ENCODE data around the gene SLC66A2.

SLC66A2 gene

DNA sequence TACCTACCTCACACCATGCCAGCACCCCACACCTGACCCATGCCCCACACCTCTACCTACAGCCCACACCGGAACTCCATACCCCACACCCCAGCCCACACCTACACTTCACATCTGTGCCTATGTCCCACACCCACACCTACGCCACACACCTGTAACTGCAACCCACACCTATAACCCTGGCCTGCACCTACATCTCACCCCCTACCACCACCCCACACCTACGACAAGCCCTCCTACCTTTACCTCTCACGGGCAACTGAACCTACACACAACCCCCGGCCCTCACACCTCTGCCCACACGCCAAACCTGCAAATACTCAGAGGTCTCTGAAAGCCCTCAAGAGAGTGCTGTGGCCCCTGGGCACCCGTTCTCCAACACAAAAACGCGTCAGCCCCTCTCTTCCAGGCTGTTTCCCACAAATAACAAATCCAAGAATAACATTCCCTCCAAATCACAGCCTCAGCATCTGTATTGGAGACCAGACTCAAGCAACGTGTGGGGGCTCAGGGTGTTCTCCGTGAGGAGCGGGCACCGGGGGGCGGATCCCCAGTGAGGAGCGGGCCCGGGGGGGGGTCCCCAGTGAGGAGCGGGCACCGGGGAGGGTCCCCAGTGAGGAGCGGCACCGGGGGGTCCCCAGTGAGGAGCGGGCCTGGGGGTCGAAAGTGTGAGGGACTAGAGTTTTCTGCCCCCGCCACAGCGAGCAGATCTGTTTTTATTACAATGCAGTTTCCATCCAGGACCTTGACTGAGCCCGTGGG lies 33.4 kb downstream of the SLC66A2 start:
- H3K4me3 ChIP-seq (ENCODE audit: low read depth, low read length) = no peak overlapping the region
- TF ChIP-seq, protein P1, sequence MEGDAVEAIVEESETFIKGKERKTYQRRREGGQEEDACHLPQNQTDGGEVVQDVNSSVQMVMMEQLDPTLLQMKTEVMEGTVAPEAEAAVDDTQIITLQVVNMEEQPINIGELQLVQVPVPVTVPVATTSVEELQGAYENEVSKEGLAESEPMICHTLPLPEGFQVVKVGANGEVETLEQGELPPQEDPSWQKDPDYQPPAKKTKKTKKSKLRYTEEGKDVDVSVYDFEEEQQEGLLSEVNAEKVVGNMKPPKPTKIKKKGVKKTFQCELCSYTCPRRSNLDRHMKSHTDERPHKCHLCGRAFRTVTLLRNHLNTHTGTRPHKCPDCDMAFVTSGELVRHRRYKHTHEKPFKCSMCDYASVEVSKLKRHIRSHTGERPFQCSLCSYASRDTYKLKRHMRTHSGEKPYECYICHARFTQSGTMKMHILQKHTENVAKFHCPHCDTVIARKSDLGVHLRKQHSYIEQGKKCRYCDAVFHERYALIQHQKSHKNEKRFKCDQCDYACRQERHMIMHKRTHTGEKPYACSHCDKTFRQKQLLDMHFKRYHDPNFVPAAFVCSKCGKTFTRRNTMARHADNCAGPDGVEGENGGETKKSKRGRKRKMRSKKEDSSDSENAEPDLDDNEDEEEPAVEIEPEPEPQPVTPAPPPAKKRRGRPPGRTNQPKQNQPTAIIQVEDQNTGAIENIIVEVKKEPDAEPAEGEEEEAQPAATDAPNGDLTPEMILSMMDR (conservative IDR thresholded peaks at IDR 0.05; ENCODE audit: low read depth, low read length) = no peak
- DNase-seq (ENCODE audit: low read depth) = no peak

DNA sequence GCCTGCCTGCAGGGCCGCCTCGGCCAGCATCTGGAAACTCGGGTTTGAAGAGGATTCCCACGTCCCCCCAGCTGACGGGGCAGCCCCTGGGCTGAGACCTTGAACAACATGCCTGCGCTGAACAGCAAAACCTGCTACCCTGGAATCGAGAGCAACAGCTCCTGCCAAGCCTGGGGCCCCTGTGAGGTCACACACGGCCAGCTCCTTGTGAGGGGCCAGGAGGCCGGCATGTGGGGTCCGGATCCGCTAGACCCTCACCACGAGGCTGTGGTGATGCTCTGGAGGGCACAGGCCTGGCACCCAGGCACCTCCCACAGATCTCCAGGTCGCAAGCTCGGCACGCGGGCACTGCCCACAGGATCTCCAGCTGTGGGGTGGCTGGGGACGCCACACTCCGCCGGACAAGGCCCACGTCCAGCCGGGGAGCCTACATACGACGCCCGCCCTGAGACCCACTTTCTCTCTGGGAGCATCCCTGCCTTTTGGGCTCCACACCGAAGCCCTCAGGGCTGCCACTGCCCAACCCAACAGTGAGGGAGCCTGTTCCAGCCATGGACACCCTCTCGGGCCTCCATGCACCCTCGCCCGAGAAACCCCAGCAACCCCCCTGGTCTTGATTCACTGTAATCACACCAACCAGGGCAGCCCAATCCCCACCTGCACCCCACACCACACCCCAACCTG lies 34.1 kb downstream of the SLC66A2 start:
- DNase-seq (ENCODE audit: low read depth) = no peak
- H3K4me3 ChIP-seq (ENCODE audit: low read depth, low read length) = no peak overlapping the region
- TF ChIP-seq, protein P1 (conservative IDR thresholded peaks at IDR 0.05; ENCODE audit: low read depth, low read length) = no peak

DNA sequence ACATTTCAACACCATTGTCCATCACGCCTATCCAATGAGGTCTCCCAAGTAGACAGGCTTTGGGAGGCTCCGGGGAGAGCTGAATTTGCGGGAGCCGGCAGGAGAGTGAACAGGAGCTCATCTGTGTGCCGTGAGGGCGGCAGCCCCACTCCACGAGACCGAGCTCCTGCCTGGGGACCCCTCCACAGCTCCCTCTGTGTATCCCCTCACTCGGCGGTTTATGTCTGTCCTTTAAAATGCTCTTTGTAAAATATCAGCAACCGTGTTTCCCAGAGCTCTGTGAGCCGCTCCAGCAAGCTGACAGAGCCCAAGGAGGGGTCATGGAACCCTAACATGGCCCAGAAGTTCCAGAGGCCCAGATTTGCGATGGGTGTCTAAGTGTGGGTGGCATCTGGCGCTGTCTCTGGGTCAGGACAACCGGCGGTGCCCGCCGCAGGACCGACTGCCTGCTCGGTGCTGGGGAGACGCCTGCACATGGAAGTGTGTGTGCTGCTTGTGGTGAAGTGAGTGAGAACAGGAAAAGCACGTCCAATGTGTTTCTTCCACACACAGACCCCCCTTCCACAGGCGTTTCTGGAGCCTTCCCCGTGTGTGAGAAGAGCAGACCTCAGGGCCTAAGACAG lies 34.8 kb downstream of the SLC66A2 start:
- DNase-seq (ENCODE audit: low read depth) = no peak
- H3K4me3 ChIP-seq (ENCODE audit: low read depth, low read length) = no peak overlapping the region
- TF ChIP-seq, protein P1 (conservative IDR thresholded peaks at IDR 0.05; ENCODE audit: low read depth, low read length) = no peak

DNA sequence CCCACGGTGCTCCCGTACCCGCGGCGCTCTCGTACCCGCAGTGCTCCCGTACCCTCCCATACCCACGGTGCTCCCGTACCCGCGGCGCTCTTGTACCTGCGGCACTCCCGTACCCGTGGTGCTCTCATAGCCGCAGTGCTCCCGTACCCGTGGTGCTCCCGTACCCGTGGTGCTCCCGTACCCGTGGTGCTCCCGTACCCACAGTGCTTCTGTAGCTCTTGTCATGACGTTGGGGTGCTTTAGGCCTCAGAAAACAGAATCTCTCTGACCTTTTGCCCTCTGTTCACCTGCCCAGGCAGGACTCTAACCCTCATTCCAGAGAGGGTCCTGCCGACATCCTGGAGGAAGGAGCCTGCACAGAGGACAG lies 35.3 kb downstream of the SLC66A2 start:
- TF ChIP-seq, protein P1 (conservative IDR thresholded peaks at IDR 0.05; ENCODE audit: low read depth, low read length) = no peak
- no peak overlapping the region for H3K4me3 ChIP-seq (ENCODE audit: low read depth, low read length)
- no peak for DNase-seq (ENCODE audit: low read depth)

DNA sequence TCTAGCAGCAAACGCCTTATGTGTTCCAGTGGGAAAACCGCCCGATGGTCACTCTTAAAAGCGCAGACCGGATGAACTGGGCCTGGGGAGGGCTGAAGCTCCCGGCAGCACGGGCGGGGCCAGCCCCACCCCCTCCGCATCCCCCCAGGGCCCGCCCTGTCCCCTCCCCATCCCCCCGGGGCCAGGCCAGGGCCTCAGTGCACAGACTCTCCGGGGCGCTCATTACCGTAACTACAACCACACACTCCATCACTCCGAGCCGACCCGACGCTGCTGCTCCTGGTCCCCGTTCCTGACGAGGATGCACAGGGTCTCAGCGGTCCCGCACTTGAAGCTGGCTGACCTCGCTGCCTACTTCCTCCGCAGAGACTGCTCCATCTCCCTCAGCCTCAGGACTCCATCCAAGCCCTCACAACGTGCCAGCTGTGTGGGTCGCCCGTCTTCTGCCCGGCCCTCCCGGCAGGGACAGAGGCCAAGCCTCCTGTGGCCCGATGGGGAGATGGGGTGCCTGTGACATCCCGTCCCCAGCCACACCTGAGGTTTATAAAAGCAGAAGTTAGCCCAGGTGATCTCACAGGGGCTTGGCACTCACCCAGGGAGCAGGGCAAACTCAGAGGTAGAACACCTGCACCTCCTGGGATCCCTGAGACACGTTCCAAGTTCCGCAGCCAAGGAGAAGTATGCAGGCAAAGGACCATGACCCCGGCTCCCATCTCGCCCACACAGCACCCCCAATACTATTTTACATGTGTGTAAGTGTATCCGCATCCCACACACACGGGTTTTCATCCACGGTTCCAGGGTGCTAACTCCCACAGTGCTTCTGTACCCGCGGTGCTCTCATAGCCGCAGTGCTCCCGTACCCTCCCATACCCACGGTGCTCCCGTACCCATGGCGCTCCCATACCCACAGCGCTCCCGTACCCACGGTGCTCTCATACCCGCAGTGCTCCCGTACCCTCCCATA lies 36.0 kb downstream of the SLC66A2 start:
- H3K4me3 ChIP-seq (ENCODE audit: low read depth, low read length) = no peak overlapping the region
- no peak for DNase-seq (ENCODE audit: low read depth)
- TF ChIP-seq, protein P1 (conservative IDR thresholded peaks at IDR 0.05; ENCODE audit: low read depth, low read length) = no peak

DNA sequence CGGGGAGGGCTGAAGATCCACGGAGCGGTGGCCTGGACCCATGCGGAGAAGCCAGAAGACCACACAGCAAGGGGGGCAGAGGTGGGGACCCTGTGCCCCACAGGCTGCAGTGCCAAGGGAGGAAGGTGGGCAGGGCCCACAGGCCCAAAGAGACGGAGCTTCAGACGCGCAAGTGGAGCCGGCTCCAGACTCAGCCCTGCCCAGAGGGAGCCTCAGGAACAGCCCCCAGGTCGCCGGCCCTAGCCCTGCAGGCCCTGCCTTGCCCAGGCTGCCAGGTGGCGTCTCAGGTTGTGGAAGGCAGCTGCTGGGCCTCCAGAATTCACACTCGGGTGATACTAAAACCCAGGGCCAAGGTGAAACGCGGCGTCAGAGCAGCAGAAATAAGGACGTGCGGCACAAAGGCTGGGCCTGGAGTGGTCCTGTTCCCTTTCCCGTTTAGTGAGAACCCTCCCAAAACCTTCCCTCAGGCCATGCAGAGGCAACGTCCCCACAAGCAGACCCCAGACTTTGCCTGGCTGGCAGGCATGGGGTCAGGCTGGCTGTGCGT lies 36.8 kb downstream of the SLC66A2 start:
- DNase-seq (ENCODE audit: low read depth) = no peak
- H3K4me3 ChIP-seq (ENCODE audit: low read depth, low read length) = no peak overlapping the region
- TF ChIP-seq, protein P1 (conservative IDR thresholded peaks at IDR 0.05; ENCODE audit: low read depth, low read length) = no peak

Data from choroid plexus epithelial cell (primary cell).